ENCODE measurements around the gene LILRA2. TPM values are rescaled to one million over a fixed set of nuclear protein-coding genes. Genes with fewer than 3 reads are reported as not detected.
A peak's percentile ranks its signal among the peaks of the same experiment; 100 is the strongest.
"Not testable (repeated sequence)": the region's sequence is repeated elsewhere in the genome, so short reads cannot be mapped to it uniquely, and the experiment has no call there.

The LILRA2 gene
- total and polyA plus RNA-seq, 8 donors: 0.86 to 39.7 (median 1.1) TPM

GRCh38 chr19:54574527-54575056 lies 1.0 kb downstream of the LILRA2 start:
- H3K27ac ChIP-seq: no peak overlapping the region

GRCh38 chr19:54575205-54575604 lies 1.6 kb downstream of the LILRA2 start:
- not testable (repeated sequence) for H3K36me3 ChIP-seq, ATAC-seq, H3K9me3 ChIP-seq, H3K27ac ChIP-seq
- H3K4me1 ChIP-seq: peaks cover 0 to 37% of the 10 kb centered on the region in 2 donors
- peaks cover 0 to 55% of the 10 kb centered on the region in 2 donors for H3K27me3 ChIP-seq
- intact Hi-C loops (cut with DNase I): loop anchor here in 1 of 2 donors (10.0 kb wide), 1 partner anchor 280 kb away; no protein-coding TSS in a partner anchor
- DNase-seq: peak in 1 of 4 donors; percentile 76
- peak overlapping the region in 1 of 2 donors; percentile 45 for H3K4me3 ChIP-seq

More at GRCh38 chr19:54574527-54575056, 1.0 kb downstream of the LILRA2 start:
- H3K36me3 ChIP-seq: no peaks in the 10 kb centered on the region
- ATAC-seq (no peak), DNase-seq (no peak)
- TF ChIP-seq CTCF (IDR thresholded peaks at IDR 0.05): no peak
- peaks cover 0 to 37% of the 10 kb centered on the region in 2 donors for H3K4me1 ChIP-seq
- H3K4me3 ChIP-seq: peak overlapping the region in 1 of 2 donors; percentile 45
- H3K9me3 ChIP-seq: peaks cover 0 to under 1% of the 10 kb centered on the region in 2 donors
- H3K27me3 ChIP-seq: peaks cover 0 to 55% of the 10 kb centered on the region in 2 donors
- intact Hi-C loops (cut with DNase I): loop anchor here in 1 of 2 donors (10.0 kb wide), 1 partner anchor 280 kb away; no protein-coding TSS in a partner anchor

GRCh38 chr19:54576411-54576976 lies 2.9 kb downstream of the LILRA2 start:
- Histone ChIP-seq H3K36me3 (no peaks in the 10 kb centered on the region), H3K4me1 (peaks cover 0 to 37% of the 10 kb centered on the region in 2 donors), H3K4me3 (no peak overlapping the region), H3K27me3 (peaks cover 0 to 49% of the 10 kb centered on the region in 2 donors), H3K9me3 (peaks cover 0 to 2% of the 10 kb centered on the region in 2 donors), H3K27ac (no peak overlapping the region)
- intact Hi-C loops (cut with DNase I): loop anchor here in 1 of 2 donors (10.0 kb wide), 1 partner anchor 282 kb away; no protein-coding TSS in a partner anchor
- no peak for ATAC-seq
- peak in 1 of 4 donors; percentile 56 for DNase-seq
- no peak for TF ChIP-seq CTCF (IDR thresholded peaks at IDR 0.05)

- TF ChIP-seq CTCF (IDR thresholded peaks at IDR 0.05): no peak
- ATAC-seq (no peak), DNase-seq (peak in 1 of 4 donors; percentile 45)
- intact Hi-C loops (cut with DNase I): loop anchor here in 1 of 2 donors (10.0 kb wide), 1 partner anchor 283 kb away; no protein-coding TSS in a partner anchor
- Histone ChIP-seq H3K4me1 (peaks cover 0 to 30% of the 10 kb centered on the region in 2 donors), H3K4me3 (no peak overlapping the region), H3K9me3 (peaks cover 0 to 2% of the 10 kb centered on the region in 2 donors), H3K36me3 (no peaks in the 10 kb centered on the region), H3K27ac (no peak overlapping the region), H3K27me3 (peaks cover 0 to 40% of the 10 kb centered on the region in 2 donors)
Observed at GRCh38 chr19:54577334-54577733, 3.7 kb downstream of the LILRA2 start.

GRCh38 chr19:54578268-54578667 lies 4.7 kb downstream of the LILRA2 start:
- not testable (repeated sequence) for H3K27ac ChIP-seq
- intact Hi-C loops (cut with DNase I): loop anchor here in 1 of 2 donors (10.0 kb wide), 1 partner anchor 283 kb away; no protein-coding TSS in a partner anchor

GRCh38 chr19:54586397-54586796 lies 12.8 kb downstream of the LILRA2 start:
- H3K4me1 ChIP-seq: no peaks in the 10 kb centered on the region
- H3K36me3 ChIP-seq: peaks cover 0 to 18% of the 10 kb centered on the region in 2 donors
- peaks cover 0 to 41% of the 10 kb centered on the region in 2 donors for H3K27me3 ChIP-seq
- peaks cover 0 to 7% of the 10 kb centered on the region in 2 donors for H3K9me3 ChIP-seq
- intact Hi-C loops (cut with DNase I): no loop called here
- ATAC-seq (no peak), DNase-seq (no peak)
- no peak for TF ChIP-seq CTCF (IDR thresholded peaks at IDR 0.05)
- no peak overlapping the region for H3K4me3 ChIP-seq
- H3K27ac ChIP-seq: no peak overlapping the region

More at GRCh38 chr19:54578268-54578667, 4.7 kb downstream of the LILRA2 start:
- not testable (repeated sequence) for H3K9me3 ChIP-seq, DNase-seq, ATAC-seq, H3K4me3 ChIP-seq, H3K36me3 ChIP-seq
- peaks cover 0 to 32% of the 10 kb centered on the region in 2 donors for H3K27me3 ChIP-seq
- H3K4me1 ChIP-seq: peaks cover 0 to 29% of the 10 kb centered on the region in 2 donors
